ENCODE results near the gene TRPM1. TPM values are rescaled to one million over a fixed set of nuclear protein-coding genes. Genes with fewer than 3 reads are reported as not detected.

The TRPM1 gene
- total and polyA plus RNA-seq, 2 experiments from 2014 or later = not detected

GRCh38 chr15:30997270-30997669 is 104.3 kb downstream of the TRPM1 start:
- peaks cover 5% of the 10 kb centered on the region for H3K4me1 ChIP-seq (ENCODE audit: low read depth)
- H3K27me3 ChIP-seq = no peaks in the 10 kb centered on the region
- H3K9me3 ChIP-seq (ENCODE audit: low read depth) = no peaks in the 10 kb centered on the region
- H3K27ac ChIP-seq = no peak overlapping the region
- DNase-seq (ENCODE audit: low read depth in 1 of 2, low spot score in 1 of 2) = no peak
- no peak overlapping the region for H3K4me3 ChIP-seq
- H3K36me3 ChIP-seq = no peaks in the 10 kb centered on the region
- no peak for TF ChIP-seq CTCF (IDR thresholded peaks at IDR 0.05; ENCODE audit: low read depth, low read length)

GRCh38 chr15:30992249-30992864 is 109.2 kb downstream of the TRPM1 start:
- no peak for TF ChIP-seq CTCF (IDR thresholded peaks at IDR 0.05; ENCODE audit: low read depth, low read length)
- no peaks in the 10 kb centered on the region for H3K27me3 ChIP-seq
- peak in 1 of 2 donors; percentile 34 for DNase-seq (ENCODE audit: low read depth in 1 of 2, low spot score in 1 of 2)
- peaks cover 13% of the 10 kb centered on the region for H3K4me1 ChIP-seq (ENCODE audit: low read depth)
- H3K36me3 ChIP-seq = no peaks in the 10 kb centered on the region
- H3K27ac ChIP-seq = peak overlapping the region; percentile 98
- peak overlapping the region; percentile 96 for H3K4me3 ChIP-seq
- no peaks in the 10 kb centered on the region for H3K9me3 ChIP-seq (ENCODE audit: low read depth)

GRCh38 chr15:30991255-30992235 is 110.0 kb downstream of the TRPM1 start, which contains the start of gene MTMR10:
MTMR10 (minus strand) TSS chr15:30991628; CDS start chr15:30991506, 122 bp downstream.
- H3K4me3 ChIP-seq = peak within 1 kb of the TSS; percentile 96
- TF ChIP-seq CTCF (IDR thresholded peaks at IDR 0.05; ENCODE audit: low read depth, low read length) = peak; percentile 6
- H3K27ac ChIP-seq = peak within 1 kb of the TSS; percentile 98

GRCh38 chr15:30990446-30991254 is 110.9 kb downstream of the TRPM1 start:
- Histone ChIP-seq H3K4me1 (ENCODE audit: low read depth) (peaks cover 13% of the 10 kb centered on the region), H3K27ac (peak overlapping the region; percentile 98), H3K9me3 (ENCODE audit: low read depth) (no peaks in the 10 kb centered on the region), H3K27me3 (no peaks in the 10 kb centered on the region), H3K4me3 (peak overlapping the region; percentile 96), H3K36me3 (no peaks in the 10 kb centered on the region)
- no peak for TF ChIP-seq CTCF (IDR thresholded peaks at IDR 0.05; ENCODE audit: low read depth, low read length)
- no peak for DNase-seq (ENCODE audit: low read depth in 1 of 2, low spot score in 1 of 2)

More at GRCh38 chr15:30991255-30992235, 110.0 kb downstream of the TRPM1 start, which contains the start of gene MTMR10:
- H3K4me1 ChIP-seq (ENCODE audit: low read depth) = peaks cover 13% of the 10 kb centered on the region
- H3K27me3 ChIP-seq = no peaks in the 10 kb centered on the region
- no peaks in the 10 kb centered on the region for H3K9me3 ChIP-seq (ENCODE audit: low read depth)
- peak; percentile 88 to 89 for DNase-seq (ENCODE audit: low read depth in 1 of 2, low spot score in 1 of 2)
- no peaks in the 10 kb centered on the region for H3K36me3 ChIP-seq

GRCh38 chr15:30990036-30990435 is 111.5 kb downstream of the TRPM1 start:
- Histone ChIP-seq H3K9me3 (ENCODE audit: low read depth) (no peaks in the 10 kb centered on the region), H3K36me3 (no peaks in the 10 kb centered on the region), H3K4me3 (peak overlapping the region; percentile 96), H3K4me1 (ENCODE audit: low read depth) (peaks cover 16% of the 10 kb centered on the region), H3K27me3 (no peaks in the 10 kb centered on the region), H3K27ac (peak overlapping the region; percentile 98)
- DNase-seq (ENCODE audit: low read depth in 1 of 2, low spot score in 1 of 2) = no peak
- TF ChIP-seq CTCF (IDR thresholded peaks at IDR 0.05; ENCODE audit: low read depth, low read length) = no peak

All from cardiac muscle cell (in vitro differentiated cells and primary cell).